Left ventricle myocardium superior (tissue), 1 donor: Measurements from ENCODE around the gene GNAS. TPM values are rescaled to one million over a fixed set of nuclear protein-coding genes. Genes with fewer than 3 reads are reported as not detected.
"Not testable (repeated sequence)": the region's sequence is repeated elsewhere in the genome, so short reads cannot be mapped to it uniquely, and the experiment has no call there.

Experiments used
- ATAC-seq: fragments of 200-7000 bp; cut with Tn5 transposase; one replicate; pipeline ENCODE4 v1.9.1; 2020; ENCODE audit warnings: mild to moderate bottlenecking, moderate library complexity
- DNase-seq: peaks from one replicate; pipeline ENCODE4 v3.0.0-alpha.2; 2020
- intact Hi-C: fragments of 100-400 bp; cut with micrococcal nuclease; formaldehyde crosslinking; loops from one replicate; pipeline ENCODE4 v1.11.0; 2022
- microRNA-seq: library from miRNA; unstranded; fragments of <30 nt; microRNA quantifications from one replicate; pipeline ENCODE4 v1.2.0, GENCODE V29; 2020; ENCODE audit warnings: borderline number of aligned reads
- total RNA-seq: library from RNA; stranded (reverse); fragmentation: NEBNext Ultra II Directional; extraction: Animal tissue kit (Norgen Biotek cat#: 25700); gene quantifications from one replicate; pipeline ENCODE4 v1.2.1, GENCODE V29; 2021
- donor health status: DM: no; HTN: yes; CAD: no; lungs with severe emphysema.

Gene GNAS
- total RNA-seq, 1 donor from 2014 or later, result 1,575 TPM

DNA sequence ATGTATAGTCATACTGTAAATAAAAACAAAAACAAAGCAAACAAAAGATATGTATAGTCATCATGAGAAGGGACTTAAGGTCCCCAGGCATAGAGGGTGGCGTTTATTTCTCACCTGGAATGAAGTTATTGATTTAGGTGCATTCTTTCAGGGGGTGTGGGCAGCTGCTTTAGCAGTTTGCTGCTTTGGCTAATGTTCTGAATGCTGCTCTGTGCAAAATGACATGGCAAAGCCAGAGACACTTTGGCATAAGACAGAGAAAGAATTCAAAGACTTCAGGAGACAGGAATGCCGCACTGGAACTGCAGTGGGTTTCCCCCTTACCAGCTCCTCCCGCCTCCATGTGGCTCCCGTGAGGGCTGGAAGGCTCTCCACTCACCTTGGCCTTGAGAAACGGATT lies 92.1 kb downstream of the GNAS start:
- intact Hi-C loops, result no loop called here
- DNase-seq, result no peak
- ATAC-seq, result no peak

DNA sequence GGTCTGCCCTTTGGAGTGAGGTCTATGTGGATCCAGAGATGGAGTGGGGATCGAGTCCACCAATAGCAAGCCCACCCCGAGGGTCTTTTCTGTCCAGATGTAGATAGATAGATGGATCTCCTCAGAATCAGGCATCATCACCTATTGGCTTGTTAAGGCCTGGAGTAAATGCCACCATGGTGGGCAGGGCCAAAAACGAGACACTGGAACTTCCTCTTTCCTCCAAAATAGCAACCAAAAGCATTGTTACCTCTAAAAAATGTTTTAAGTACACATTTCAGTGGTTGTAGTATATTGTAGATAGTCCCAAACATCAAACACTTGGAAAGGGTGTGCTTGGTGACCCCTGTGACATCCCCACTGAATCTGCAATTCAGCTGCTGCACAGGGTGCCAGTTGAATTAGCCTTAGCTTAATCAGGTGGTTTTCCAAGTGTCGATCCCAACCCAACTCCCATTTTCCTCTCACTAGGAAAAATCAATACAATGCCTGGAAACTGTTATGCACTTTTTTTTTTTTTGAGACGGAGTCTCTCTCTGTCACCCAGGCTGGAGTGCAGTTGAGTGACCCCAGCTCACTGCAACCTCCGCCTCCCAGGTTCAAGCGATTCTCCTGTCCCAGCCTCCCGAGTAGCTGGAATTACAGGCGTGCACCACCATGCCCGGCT lies 93.6 kb downstream of the GNAS start:
- intact Hi-C loops, result no loop called here
- no peak for ATAC-seq
- no peak for DNase-seq

DNA sequence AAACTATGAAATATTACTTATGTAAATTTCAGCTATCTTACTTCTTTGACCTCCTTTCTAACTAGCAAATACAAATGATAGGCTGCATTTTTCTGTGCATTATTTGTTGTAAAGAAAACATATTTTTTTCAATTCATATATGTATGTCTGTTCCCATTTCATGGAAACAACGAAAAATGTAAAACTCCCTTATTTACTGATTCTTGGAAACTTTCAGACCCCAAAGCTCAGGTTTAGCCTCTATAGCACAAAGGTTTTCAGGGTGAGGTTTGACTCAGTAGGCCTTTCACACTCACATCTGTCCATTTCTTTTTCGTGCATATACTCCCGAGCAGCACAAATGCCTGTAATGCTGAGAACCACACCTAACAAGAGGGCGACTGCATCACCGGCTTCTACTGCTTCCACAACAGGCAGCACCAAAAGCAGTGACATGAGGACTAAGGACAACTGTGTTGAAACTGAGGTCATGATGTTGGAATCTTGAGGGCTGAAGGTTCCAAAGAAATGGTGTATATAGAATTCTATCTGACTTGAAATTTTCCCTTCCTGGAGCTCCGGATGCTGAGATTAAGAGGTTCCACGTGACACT lies 95.4 kb downstream of the GNAS start:
- intact Hi-C loops, ATAC-seq, DNase-seq: not testable (repeated sequence)

DNA sequence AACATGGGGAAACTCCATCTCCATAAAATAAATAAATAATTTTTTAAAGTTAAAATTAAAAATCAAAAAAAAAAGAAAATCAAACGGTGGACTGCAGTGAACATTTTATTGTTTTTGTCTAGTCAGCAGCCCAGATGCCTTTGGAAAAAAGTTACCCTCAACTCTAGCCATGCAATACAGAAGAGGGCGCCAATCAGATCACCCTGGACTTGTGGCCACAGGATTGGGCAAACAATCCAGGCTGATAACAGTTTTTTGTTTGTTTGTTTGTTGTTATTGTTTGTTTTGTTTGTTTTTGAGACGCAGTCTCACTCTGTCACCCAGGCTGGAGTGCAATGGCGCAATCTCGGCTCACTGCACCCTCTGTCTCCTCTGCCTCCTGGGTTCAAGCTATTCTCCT lies 98.1 kb downstream of the GNAS start:
- intact Hi-C loops, result no loop called here
- DNase-seq (no peak), ATAC-seq (no peak)

DNA sequence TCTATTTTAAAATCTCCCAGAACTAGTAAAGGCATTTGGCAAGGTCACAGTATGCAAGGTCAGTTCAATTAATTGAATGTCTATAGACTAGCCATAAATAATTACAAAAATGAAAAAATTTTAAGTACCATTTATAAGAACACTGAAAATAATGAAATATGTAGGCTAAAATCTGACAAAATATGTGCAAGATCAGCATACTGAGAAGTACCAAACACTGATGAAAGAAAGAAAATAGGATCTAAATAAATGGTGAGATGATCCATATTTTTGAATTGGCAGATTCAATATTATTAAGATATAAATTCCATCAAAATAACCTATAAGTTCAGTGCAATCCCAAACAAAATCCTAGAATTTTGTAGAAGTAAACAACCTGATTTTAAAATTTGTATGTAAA lies 100.5 kb downstream of the GNAS start:
- DNase-seq, result no peak
- intact Hi-C loops, result no loop called here
- no peak for ATAC-seq

DNA sequence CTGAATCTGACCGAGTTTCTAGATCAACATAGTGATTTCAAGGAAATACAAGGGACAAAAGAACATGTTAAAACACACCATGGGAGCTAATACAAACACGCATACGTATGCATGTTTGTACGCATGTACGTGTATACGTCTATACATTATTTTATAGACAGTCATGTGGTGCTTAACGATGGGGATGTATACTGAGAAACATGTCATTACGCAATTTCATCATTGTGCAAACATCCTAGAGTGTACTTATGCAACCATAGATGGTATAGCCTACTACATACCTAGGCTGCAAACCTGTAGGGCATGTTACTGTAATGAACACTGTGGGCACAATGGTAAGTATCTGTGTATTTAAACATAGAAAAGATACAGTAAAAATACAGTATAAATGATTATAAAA lies 103.6 kb downstream of the GNAS start:
- ATAC-seq, result no peak
- intact Hi-C loops, result no loop called here
- DNase-seq, result no peak

DNA sequence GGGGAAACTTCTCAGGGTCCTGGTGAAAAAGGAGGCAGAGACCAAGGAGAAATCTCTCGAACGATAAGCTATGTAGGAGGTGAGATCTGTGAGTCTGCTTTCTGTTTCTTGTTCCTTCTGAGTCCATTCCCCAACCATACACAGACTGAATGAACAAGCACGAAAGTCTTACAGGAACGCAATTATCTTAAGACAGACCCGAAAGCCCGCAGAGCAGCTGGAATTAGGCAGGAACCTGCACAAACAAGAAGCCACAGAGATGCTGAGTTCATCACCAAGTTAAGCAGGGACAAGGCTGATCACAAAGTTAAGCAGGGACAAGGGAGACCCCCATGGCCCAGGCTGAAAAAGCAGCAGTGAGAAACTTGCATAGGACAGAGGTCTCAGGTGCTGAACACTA lies 107.1 kb downstream of the GNAS start:
- intact Hi-C loops, result no loop called here
- ATAC-seq (no peak), DNase-seq (no peak)

Small RNAs within 50 kb of the gene (microRNA-seq; reads per million reads assigned to microRNA genes)
- not detected for gene MIR298

Other genes starting within 250 kb of the GNAS start
- gene STX16, start 201.4 kb upstream of the GNAS start, total RNA-seq, result 24.8 TPM
- gene NPEPL1, start 159.9 kb upstream of the GNAS start, total RNA-seq, result 26.4 TPM
- gene GNAS-AS1, start 1.8 kb upstream of the GNAS start, total RNA-seq, result 0.35 TPM
- gene NELFCD, start 128.5 kb downstream of the GNAS start, total RNA-seq, result 35.6 TPM
- gene CTSZ, start 154.5 kb downstream of the GNAS start, total RNA-seq, result 129 TPM
- gene TUBB1, start 166.7 kb downstream of the GNAS start, total RNA-seq, result 0.30 TPM
- gene ATP5F1E, start 179.6 kb downstream of the GNAS start, total RNA-seq, result 128 TPM
- gene PRELID3B, start 190.1 kb downstream of the GNAS start, total RNA-seq, result 50.1 TPM